Upper lobe of left lung (tissue), 4 donors: ENCODE measurements around the gene RNASE7.

Source experiments
- CTCF ChIP-seq, 6 experiments: fragments of 450-650 bp in 4 of 6; fragments of 200-600 bp in 2 of 6; sonication (generic) in 2 of 6; IDR thresholded peaks; one replicate each; pipeline ENCODE4 v1.5.1; 2016 to 2019; ENCODE audit warnings: antibody characterized with exemption in 6 of 6
- EP300 ChIP-seq, 4 donors: sonication (generic); formaldehyde crosslinking; IDR thresholded peaks; one replicate each; pipeline ENCODE4 v1.5.1; 2017; ENCODE audit warnings: antibody characterized with exemption in 4 of 4, control low read depth in 2 of 4
- POLR2A ChIP-seq, 4 donors: fragments of 450-650 bp; IDR thresholded peaks; one replicate each; pipeline ENCODE4 v1.5.1; 2016 to 2017; ENCODE audit warnings: antibody characterized with exemption in 4 of 4, mild to moderate bottlenecking in 2 of 4
- POLR2AphosphoS5 ChIP-seq, 2 donors: sonication (generic); formaldehyde crosslinking; IDR thresholded peaks; one replicate each; pipeline ENCODE4 v1.5.1; 2017; ENCODE audit warnings: antibody characterized with exemption in 2 of 2

DNA sequence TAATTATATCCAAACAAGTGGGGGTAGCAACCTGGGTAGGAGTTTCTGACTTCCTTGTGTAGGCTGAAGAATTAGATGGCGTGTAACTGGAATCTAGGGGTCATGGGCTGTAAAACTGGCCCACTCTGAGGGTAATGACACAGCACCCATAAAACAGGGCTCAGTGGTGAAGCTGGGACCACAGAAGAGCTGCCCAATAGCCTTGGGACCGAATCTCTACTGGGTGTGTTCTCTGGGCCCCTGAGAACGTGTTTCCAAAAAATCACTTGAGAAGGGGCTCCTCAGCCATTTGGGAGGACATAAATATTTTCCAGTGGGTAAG, 19.1 kb downstream of the RNASE7 start:
- no peak for TF ChIP-seq CTCF (IDR thresholded peaks at IDR 0.05)
- TF ChIP-seq POLR2AphosphoS5 (IDR thresholded peaks at IDR 0.05) = no peak
- TF ChIP-seq POLR2A (IDR thresholded peaks at IDR 0.05) = no peak
- no peak for TF ChIP-seq EP300 (IDR thresholded peaks at IDR 0.05)
